Muscle of back (tissue), 11 donors: Measurements from ENCODE around the gene HCRTR1. TPM values are rescaled to one million over a fixed set of nuclear protein-coding genes. Genes with fewer than 3 reads are reported as not detected.
"Not testable (repeated sequence)": the region's sequence is repeated elsewhere in the genome, so short reads cannot be mapped to it uniquely, and the experiment has no call there.

ENCODE experiments used
- DNase-seq, 3 donors: peaks; one replicate each; pipeline versions ENCODE4 v3.0.0 to v3.0.0-alpha.2; 2013
- polyA plus RNA-seq, 10 donors: library from polyadenylated mRNA; unstranded; fragments of 120-200 nt; gene quantifications; one replicate each; pipeline ENCODE4 v1.2.1, GENCODE V29; 2013; ENCODE audit not compliant: insufficient read length in 10 of 10

The HCRTR1 gene
- polyA plus RNA-seq, 10 donors: 0.11 to 0.57 (median 0.21) TPM; not detected in 1

- no peak for DNase-seq
Measured at GRCh38 chr1:31581821-31582810, 35.4 kb upstream of the HCRTR1 start.

DNA sequence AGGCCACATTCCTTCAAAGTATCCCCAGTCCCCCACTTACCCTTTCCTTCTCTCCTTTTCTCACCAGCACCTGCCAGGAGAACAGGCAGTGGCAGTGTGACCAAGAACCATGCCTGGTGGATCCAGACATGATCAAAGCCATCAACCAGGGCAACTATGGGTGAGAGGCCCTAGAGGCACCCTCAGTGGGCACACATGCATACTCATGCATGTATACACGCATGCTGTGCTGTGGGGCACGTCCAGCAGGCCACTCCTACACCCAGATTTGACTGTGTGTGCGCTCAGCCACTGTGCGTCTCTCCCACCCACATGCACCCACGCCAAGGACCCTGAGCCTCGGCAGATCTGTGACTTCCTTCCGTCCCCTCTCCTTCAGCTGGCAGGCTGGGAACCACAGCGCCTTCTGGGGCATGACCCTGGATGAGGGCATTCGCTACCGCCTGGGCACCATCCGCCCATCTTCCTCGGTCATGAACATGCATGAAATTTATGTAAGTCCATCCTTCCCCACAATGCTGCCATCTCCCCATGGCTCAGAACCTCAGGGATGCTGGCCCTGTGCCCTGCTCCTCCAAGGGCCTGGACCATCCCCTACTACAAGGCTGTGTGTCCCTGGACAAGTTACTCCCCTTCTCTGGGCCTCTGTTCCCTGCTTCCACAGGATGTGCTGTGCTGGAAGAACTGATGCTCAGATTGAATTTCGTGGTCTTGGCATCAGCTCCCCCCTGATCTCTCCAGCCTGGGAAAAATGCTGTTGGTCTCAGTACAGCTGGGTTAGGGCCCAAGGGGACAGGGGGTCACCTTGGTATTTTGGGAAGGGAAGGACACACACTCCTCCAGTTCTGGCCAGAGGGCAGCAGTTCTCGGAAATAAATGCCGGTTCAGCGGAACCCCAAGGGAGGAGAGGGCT is 34.2 kb upstream of the HCRTR1 start:
- DNase-seq: peak in 1 of 3 donors; percentile 46

DNA sequence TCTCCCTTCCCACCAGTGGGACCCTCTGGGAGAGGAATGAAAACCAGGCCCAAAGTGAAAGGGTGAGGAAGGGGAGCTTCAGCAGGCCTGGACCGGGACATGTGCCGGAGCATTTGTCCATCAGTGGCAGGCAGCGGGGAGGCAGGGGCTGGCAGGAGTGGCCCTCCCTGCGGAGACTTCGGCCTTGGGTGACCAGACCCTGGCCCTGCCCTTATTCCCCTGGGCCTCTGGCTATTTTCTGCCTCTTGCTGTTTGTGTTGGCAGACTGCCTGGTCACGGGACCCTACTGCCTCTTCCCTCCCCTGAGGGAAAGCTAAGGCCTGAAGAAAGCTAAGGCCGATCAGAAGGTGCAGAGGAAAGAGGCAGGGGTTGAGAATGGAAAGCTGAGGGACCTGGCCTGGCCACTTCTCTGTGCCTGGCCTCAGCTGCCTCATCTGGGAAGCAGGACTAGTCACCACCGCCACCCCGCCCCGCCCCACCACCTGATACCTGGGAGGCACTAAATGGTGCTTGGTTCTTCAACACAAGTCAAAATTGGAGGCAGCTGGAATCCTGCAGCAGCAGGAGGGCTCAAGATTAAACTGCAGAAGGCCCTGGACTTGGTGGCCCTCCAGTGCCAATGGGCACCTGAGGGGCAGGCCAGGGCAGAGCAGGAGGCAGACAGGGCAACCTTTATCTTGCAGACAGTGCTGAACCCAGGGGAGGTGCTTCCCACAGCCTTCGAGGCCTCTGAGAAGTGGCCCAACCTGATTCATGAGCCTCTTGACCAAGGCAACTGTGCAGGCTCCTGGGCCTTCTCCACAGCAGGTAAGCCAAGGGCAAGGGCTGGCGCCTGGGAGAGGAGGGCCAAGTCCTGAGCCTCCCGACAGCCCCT is 33.3 kb upstream of the HCRTR1 start:
- peak in 2 of 3 donors; percentile 45 to 62 for DNase-seq

- DNase-seq: no peak
Measured at GRCh38 chr1:31584869-31585735, 32.4 kb upstream of the HCRTR1 start.

DNA sequence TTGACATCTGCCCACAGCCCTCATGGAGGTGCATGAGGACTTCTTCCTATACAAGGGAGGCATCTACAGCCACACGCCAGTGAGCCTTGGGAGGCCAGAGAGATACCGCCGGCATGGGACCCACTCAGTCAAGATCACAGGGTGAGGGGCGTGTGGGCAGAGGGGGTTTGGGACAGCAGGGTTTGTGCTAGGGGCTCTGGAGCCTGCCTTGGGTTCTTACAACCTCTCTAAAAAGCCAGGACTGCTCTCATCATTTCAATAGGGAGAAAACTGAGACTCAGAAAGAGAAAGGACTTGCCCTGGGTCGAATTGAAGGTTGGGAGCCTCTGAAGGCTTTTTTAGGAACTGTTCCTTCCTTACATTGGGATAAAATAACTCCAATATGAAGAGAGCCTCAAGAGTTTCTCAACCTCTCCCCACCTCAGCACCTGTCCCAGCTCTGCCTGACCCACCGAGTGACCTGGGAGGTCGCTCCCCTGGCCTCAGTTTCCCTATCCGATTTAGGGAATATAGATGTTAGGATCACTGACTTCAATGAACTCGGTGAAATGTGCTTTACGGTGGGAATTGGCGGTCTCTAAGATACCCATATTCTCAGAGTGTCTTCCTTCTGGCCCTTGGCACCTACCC is 31.6 kb upstream of the HCRTR1 start:
- no peak for DNase-seq

DNA sequence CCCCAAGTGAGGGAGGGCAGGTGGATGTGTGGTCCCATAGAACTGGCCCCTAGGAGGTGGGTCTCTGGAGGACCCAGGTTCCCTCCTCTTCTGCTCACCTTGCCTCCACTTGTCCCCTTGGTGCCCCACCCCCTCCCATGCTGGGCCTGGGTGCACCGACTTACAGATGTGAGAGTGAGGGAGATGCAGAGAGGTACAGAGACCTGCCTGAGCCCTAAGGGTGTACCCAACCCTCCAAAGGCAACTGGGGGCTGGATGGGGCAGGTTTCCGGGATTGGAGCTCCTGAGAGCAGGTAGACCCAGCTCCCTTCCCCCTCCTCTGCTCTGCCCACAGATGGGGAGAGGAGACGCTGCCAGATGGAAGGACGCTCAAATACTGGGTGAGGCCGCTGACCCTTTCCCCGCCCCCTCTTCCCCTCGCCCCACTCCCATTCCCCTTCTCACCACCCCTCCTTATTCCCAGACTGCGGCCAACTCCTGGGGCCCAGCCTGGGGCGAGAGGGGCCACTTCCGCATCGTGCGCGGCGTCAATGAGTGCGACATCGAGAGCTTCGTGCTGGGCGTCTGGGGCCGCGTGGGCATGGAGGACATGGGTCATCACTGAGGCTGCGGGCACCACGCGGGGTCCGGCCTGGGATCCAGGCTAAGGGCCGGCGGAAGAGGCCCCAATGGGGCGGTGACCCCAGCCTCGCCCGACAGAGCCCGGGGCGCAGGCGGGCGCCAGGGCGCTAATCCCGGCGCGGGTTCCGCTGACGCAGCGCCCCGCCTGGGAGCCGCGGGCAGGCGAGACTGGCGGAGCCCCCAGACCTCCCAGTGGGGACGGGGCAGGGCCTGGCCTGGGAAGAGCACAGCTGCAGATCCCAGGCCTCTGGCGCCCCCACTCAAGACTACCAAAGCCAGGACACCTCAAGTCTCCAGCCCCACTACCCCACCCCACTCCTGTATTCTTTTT is 30.8 kb upstream of the HCRTR1 start:
- no peak for DNase-seq

GRCh38 chr1:31587328-31587699 is 30.2 kb upstream of the HCRTR1 start:
- DNase-seq: not testable (repeated sequence)

- DNase-seq: no peak
Measured at GRCh38 chr1:31587720-31588423, 29.6 kb upstream of the HCRTR1 start.

DNA sequence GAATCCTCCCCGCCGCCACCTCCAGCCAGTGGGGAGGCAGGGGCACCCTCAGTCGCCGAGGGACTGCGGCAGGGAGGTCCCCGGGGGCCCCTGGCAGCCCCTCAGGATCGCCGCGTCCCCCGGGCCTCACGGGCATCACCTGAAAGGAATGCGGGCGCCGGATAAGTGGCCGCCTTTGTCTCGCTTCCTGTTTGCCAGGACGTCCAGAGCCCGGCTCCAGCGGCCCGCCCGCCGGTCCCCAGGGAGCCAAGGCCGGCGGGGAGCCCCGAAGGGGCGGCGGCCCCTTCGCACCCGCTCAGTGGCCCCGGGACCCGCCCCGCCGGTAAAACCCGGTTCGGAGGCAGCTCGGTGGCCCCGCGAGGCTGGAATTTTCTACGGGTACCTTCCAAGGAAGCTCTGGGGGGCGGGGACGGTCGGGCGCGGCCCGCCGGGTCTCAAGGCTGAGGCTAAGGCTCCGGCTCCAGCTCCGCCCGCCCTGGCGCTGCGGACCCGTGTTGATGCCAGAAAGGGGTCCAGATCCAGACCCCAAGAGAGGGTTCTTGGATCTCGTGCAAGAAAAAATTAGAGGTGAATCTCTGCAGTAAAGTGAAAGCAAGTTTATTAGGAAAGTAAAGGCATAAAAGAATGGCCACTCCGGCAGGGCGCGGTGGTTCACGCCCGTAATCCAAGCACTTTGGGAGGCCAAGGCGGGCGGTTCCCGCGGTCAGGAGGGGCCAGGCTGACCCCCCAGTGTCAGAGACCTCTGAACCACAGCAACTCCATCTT is 28.6 kb upstream of the HCRTR1 start:
- peak in 2 of 3 donors; percentile 33 to 51 for DNase-seq

DNA sequence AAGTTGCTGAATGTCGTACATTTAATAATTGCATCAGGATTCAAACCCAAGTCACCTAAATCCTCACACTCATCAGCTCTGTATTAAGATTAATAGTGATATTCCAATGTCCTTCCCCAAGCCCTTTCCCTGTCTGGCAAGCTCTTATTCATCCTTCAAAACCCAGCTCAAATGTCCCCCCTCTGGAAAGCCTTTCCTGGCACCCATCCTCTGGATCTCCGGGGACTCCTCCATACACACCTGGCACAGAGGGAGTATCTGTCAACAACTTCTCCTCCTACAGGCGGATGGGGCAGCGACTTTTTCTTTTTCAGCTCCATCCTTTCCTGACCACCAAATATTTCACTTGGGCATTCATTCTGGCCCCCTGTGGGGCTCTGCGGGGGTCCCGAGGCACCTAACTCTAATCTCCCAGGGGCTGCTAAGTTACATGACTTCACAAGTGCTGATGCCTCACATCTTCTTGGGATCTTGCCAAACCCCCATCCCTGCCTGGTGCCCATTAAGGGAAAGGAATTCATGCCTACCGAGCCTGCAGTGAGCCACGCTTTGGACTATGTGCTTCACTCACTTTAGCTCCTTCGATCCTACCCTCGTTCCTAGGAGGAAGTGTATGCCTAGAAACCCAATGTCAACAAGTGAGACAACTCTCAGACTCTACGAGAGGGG is 25.9 kb upstream of the HCRTR1 start:
- no peak for DNase-seq

GRCh38 chr1:31592132-31592531 is 25.4 kb upstream of the HCRTR1 start:
- DNase-seq: no peak

GRCh38 chr1:31593136-31593665 is 24.3 kb upstream of the HCRTR1 start:
- DNase-seq: no peak

GRCh38 chr1:31593770-31594632 is 23.5 kb upstream of the HCRTR1 start:
- DNase-seq: peak in 2 of 3 donors; percentile 38 to 71

GRCh38 chr1:31595836-31596736 is 21.4 kb upstream of the HCRTR1 start:
- DNase-seq: peak in 1 of 3 donors; percentile 2
